Measurements from ENCODE around the gene ATP2C2.

GRCh38 chr16:84482001-84482891 lies 113.9 kb downstream of the ATP2C2 start:
- TF ChIP-seq, protein P1, sequence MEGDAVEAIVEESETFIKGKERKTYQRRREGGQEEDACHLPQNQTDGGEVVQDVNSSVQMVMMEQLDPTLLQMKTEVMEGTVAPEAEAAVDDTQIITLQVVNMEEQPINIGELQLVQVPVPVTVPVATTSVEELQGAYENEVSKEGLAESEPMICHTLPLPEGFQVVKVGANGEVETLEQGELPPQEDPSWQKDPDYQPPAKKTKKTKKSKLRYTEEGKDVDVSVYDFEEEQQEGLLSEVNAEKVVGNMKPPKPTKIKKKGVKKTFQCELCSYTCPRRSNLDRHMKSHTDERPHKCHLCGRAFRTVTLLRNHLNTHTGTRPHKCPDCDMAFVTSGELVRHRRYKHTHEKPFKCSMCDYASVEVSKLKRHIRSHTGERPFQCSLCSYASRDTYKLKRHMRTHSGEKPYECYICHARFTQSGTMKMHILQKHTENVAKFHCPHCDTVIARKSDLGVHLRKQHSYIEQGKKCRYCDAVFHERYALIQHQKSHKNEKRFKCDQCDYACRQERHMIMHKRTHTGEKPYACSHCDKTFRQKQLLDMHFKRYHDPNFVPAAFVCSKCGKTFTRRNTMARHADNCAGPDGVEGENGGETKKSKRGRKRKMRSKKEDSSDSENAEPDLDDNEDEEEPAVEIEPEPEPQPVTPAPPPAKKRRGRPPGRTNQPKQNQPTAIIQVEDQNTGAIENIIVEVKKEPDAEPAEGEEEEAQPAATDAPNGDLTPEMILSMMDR (IDR thresholded peaks at IDR 0.05; ENCODE audit: insufficient read depth, low read length, poor library complexity, severe bottlenecking): no peak
- no peak for TF ChIP-seq EZH2phosphoT487 (conservative IDR thresholded peaks at IDR 0.05; ENCODE audit: low read length)

Data from SU-DHL-6 (cell line).